Progenitor cell of endocrine pancreas (in vitro differentiated cells): ENCODE measurements around the gene PDCL3. TPM values are rescaled to one million over a fixed set of nuclear protein-coding genes. Genes with fewer than 3 reads are reported as not detected.

Experiments used
- DNase-seq: peaks from one replicate; pipeline ENCODE4 v3.0.0; 2021; ENCODE audit warnings: low spot score; ENCODE audit not compliant: unreplicated experiment
- H3K27ac Mint-ChIP-seq: 2 replicates; pipeline ENCODE4 v1.8.0; 2021; ENCODE audit warnings: mild to moderate bottlenecking, moderate library complexity, mixed read lengths
- H3K27me3 Mint-ChIP-seq: 2 replicates; pipeline ENCODE4 v1.8.0; 2021; ENCODE audit warnings: mixed read lengths
- H3K36me3 Mint-ChIP-seq: 2 replicates; pipeline ENCODE4 v1.8.0; 2022; ENCODE audit warnings: mixed read lengths; ENCODE audit not compliant: insufficient read depth
- H3K4me1 Mint-ChIP-seq: 2 replicates; pipeline ENCODE4 v1.8.0; 2021; ENCODE audit warnings: low read depth, mixed read lengths
- H3K4me3 Mint-ChIP-seq: 2 replicates; pipeline ENCODE4 v1.8.0; 2021; ENCODE audit warnings: low read depth, mild to moderate bottlenecking, moderate library complexity, mixed read lengths
- H3K9me3 Mint-ChIP-seq: 2 replicates; pipeline ENCODE4 v1.8.0; 2021; ENCODE audit warnings: low read depth, mixed read lengths
- total RNA-seq: library from RNA; stranded (reverse); gene quantifications from 2 replicates; pipeline ENCODE4 v1.2.1, GENCODE V29; 2021
- TF ChIP-seq, protein P1 (sequence below): fragments of 200-600 bp; sonication (generic); IDR thresholded peaks from one replicate; pipeline ENCODE4 v1.5.0; 2021; ENCODE audit warnings: antibody characterized with exemption, mild to moderate bottlenecking; ENCODE audit not compliant: unreplicated experiment

The PDCL3 gene
- total RNA-seq, 1 donor from 2014 or later, result 36.8 TPM

- H3K4me1 Mint-ChIP-seq, result peaks cover 2% of the 10 kb centered on the region
- DNase-seq, result no peak
- H3K36me3 Mint-ChIP-seq, result no peaks in the 10 kb centered on the region
- TF ChIP-seq, protein P1, sequence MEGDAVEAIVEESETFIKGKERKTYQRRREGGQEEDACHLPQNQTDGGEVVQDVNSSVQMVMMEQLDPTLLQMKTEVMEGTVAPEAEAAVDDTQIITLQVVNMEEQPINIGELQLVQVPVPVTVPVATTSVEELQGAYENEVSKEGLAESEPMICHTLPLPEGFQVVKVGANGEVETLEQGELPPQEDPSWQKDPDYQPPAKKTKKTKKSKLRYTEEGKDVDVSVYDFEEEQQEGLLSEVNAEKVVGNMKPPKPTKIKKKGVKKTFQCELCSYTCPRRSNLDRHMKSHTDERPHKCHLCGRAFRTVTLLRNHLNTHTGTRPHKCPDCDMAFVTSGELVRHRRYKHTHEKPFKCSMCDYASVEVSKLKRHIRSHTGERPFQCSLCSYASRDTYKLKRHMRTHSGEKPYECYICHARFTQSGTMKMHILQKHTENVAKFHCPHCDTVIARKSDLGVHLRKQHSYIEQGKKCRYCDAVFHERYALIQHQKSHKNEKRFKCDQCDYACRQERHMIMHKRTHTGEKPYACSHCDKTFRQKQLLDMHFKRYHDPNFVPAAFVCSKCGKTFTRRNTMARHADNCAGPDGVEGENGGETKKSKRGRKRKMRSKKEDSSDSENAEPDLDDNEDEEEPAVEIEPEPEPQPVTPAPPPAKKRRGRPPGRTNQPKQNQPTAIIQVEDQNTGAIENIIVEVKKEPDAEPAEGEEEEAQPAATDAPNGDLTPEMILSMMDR, result peak; percentile 83
- no peaks in the 10 kb centered on the region for H3K9me3 Mint-ChIP-seq
- peaks cover 3% of the 10 kb centered on the region for H3K27me3 Mint-ChIP-seq
- no peak overlapping the region for H3K4me3 Mint-ChIP-seq
- H3K27ac Mint-ChIP-seq, result peak overlapping the region; percentile 30
Observed at GRCh38 chr2:100606726-100607343, 44.0 kb downstream of the PDCL3 start.

DNA sequence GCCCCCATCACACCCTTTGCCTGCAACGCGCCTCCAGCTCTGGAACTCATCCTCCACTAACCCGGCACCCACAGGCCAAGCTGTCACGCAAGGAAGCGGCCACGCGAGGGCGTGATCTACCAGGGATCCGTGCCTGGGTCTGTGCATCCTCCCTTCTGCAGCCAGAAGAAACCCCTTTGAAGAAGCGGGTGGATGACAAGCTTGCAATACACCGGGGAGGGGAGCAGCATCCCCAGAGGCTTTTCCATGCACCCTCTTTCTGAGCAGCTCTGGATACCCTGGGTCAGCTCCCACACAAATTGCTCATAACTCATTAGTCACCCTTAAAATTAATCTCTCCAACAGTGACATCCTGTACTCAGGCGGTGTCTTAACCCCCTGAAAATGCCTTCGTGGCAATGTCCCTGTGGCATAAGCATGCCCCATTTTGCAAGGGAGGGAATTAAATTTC is 47.6 kb downstream of the PDCL3 start:
- peak; percentile 57 for DNase-seq
- no peaks in the 10 kb centered on the region for H3K9me3 Mint-ChIP-seq

GRCh38 chr2:100611079-100612029 is 48.6 kb downstream of the PDCL3 start:
- no peak overlapping the region for H3K4me3 Mint-ChIP-seq
- H3K27ac Mint-ChIP-seq, result no peak overlapping the region
- DNase-seq, result no peak
- no peaks in the 10 kb centered on the region for H3K36me3 Mint-ChIP-seq
- TF ChIP-seq, protein P1, result no peak
- H3K4me1 Mint-ChIP-seq, result peaks cover 2% of the 10 kb centered on the region
- no peaks in the 10 kb centered on the region for H3K9me3 Mint-ChIP-seq
- peaks cover 3% of the 10 kb centered on the region for H3K27me3 Mint-ChIP-seq

More for the DNA sequence above, 47.6 kb downstream of the PDCL3 start:
- H3K36me3 Mint-ChIP-seq, result no peaks in the 10 kb centered on the region
- no peak overlapping the region for H3K27ac Mint-ChIP-seq
- H3K27me3 Mint-ChIP-seq, result peaks cover 3% of the 10 kb centered on the region
- H3K4me1 Mint-ChIP-seq, result peaks cover 2% of the 10 kb centered on the region
- TF ChIP-seq, protein P1, result peak; percentile 68
- H3K4me3 Mint-ChIP-seq, result no peak overlapping the region

- Mint-ChIP-seq H3K27ac (no peak overlapping the region), H3K27me3 (peaks cover 3% of the 10 kb centered on the region), H3K36me3 (no peaks in the 10 kb centered on the region), H3K4me1 (no peaks in the 10 kb centered on the region), H3K9me3 (no peaks in the 10 kb centered on the region), H3K4me3 (no peak overlapping the region)
- DNase-seq, result no peak
- TF ChIP-seq, protein P1, result no peak
Observed at GRCh38 chr2:100612388-100613000, 49.7 kb downstream of the PDCL3 start.

- H3K4me1 Mint-ChIP-seq, result no peaks in the 10 kb centered on the region
- no peak for DNase-seq
- H3K36me3 Mint-ChIP-seq, result no peaks in the 10 kb centered on the region
- no peaks in the 10 kb centered on the region for H3K9me3 Mint-ChIP-seq
- H3K27me3 Mint-ChIP-seq, result peaks cover 3% of the 10 kb centered on the region
- H3K27ac Mint-ChIP-seq, result no peak overlapping the region
- H3K4me3 Mint-ChIP-seq, result no peak overlapping the region
- TF ChIP-seq, protein P1, result no peak
Observed at GRCh38 chr2:100613719-100614118, 50.9 kb downstream of the PDCL3 start.
